ENCODE results near the gene ABCG2.

DNA sequence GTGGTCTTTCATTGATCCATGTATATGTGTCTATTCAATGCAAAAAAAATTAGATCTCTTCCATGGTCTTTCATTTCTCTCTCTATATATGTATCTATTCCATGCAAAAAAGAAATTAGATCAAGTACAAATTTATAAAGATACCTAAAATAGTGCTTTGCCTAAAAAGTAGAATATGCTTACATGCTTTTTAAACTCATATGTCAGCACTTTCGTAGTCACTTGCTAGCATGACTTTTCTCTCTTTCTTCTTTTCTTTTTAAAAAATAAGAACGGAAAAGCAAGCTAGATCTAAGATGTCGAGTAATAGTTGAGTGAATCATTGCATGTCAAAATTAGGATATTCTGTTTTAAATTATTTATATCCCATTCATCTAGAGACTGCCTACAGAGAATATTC is 100.1 kb downstream of the ABCG2 start:
- TF ChIP-seq, protein P1, sequence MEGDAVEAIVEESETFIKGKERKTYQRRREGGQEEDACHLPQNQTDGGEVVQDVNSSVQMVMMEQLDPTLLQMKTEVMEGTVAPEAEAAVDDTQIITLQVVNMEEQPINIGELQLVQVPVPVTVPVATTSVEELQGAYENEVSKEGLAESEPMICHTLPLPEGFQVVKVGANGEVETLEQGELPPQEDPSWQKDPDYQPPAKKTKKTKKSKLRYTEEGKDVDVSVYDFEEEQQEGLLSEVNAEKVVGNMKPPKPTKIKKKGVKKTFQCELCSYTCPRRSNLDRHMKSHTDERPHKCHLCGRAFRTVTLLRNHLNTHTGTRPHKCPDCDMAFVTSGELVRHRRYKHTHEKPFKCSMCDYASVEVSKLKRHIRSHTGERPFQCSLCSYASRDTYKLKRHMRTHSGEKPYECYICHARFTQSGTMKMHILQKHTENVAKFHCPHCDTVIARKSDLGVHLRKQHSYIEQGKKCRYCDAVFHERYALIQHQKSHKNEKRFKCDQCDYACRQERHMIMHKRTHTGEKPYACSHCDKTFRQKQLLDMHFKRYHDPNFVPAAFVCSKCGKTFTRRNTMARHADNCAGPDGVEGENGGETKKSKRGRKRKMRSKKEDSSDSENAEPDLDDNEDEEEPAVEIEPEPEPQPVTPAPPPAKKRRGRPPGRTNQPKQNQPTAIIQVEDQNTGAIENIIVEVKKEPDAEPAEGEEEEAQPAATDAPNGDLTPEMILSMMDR (IDR thresholded peaks at IDR 0.05) = no peak
- no peak for TF ChIP-seq POLR2A (IDR thresholded peaks at IDR 0.05)

Data from heart left ventricle (tissue), 13 donors.